ENCODE measurements around the gene N4BP2. TPM values are rescaled to one million over a fixed set of nuclear protein-coding genes. Genes with fewer than 3 reads are reported as not detected.
A peak's percentile ranks its signal among the peaks of the same experiment; 100 is the strongest.

The N4BP2 gene
- total and polyA plus RNA-seq, 2 of the 8 experiments (the other 6 are each of a cell fraction or from before 2014, with no cell fraction given), result 4.4 to 44.7 TPM

DNA sequence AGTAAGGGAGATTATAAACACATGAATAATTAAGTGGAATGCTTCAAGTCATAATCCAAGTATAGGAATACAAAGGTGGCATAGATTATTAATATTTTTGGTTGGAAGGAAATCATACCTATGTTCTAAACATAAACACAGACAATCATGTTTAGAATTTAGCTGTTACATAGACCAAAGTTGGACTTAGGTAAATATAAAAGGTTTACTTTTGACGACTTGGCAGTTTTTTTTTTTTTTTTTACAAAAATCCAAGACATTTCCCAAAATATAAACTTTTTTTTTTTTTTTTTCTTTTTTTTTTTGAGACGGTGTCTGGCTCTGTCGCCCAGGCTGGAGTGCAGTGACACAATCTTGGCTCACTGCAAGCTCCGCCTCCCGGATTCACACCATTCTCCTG, 3.5 kb upstream of the N4BP2 start:
- no peak for FAIRE-seq
- CTCF ChIA-PET (ENCODE audit: partially characterized antibody), result interaction anchor here (1.0 kb wide), 1 partner anchor 11 kb away, joined by 3 read pairs; no protein-coding TSS in a partner anchor

More for the DNA sequence above, 3.5 kb upstream of the N4BP2 start:
- Histone ChIP-seq H2AFZ (ENCODE audit: low read length) (no peak overlapping the region), H4K5ac (ENCODE audit: insufficient read length, low read depth, low read length) (no peak overlapping the region), H2BK15ac (ENCODE audit: low read length) (no peak overlapping the region), H3K14ac (ENCODE audit: insufficient read length) (no peak overlapping the region), H3K4me3 (ENCODE audit: extremely low read depth in 1 of 4, insufficient read depth in 2 of 4, low read depth in 3 of 4, low read length in 4 of 4) (no peak overlapping the region), H4K20me1 (replicated peaks in 1 of 2; ENCODE audit: control insufficient read depth in 1 of 2, insufficient read depth in 2 of 2, low read length in 2 of 2) (no peaks in the 10 kb centered on the region), H2BK12ac (ENCODE audit: low read depth, low read length) (no peak overlapping the region), H4K8ac (ENCODE audit: extremely low read depth, insufficient read depth, low read length) (no peak overlapping the region), H3K4ac (replicated peaks; ENCODE audit: insufficient read length, low read depth, low read length) (no peak overlapping the region), H3K27ac (ENCODE audit: low read depth, low read length) (no peak overlapping the region), H2BK5ac (ENCODE audit: low read depth, low read length) (no peak overlapping the region), H3K79me1 (ENCODE audit: low read depth, low read length) (0 out of 2 replicates have a peak, but pooled peaks cover under 1% of the 10 kb centered on the region), H3K79me2 (ENCODE audit: control insufficient read depth in 1 of 2, insufficient read depth in 2 of 2, low read length in 2 of 2) (peaks cover 0 to 7% of the 10 kb centered on the region in 2 experiments; a peak in 2 of 4 replicates), H2BK120ac (replicated peaks; ENCODE audit: low read depth, low read length) (no peak overlapping the region), H3K9me3 (ENCODE audit: insufficient read depth in 2 of 2, low read depth in 1 of 2, low read length in 1 of 2) (no peaks in the 10 kb centered on the region), H3K4me1 (replicated peaks in 1 of 4; ENCODE audit: control insufficient read depth in 3 of 4, insufficient read depth in 4 of 4, low read length in 3 of 4) (no peaks in the 10 kb centered on the region; a peak in 2 of 7 replicates), H4K91ac (replicated peaks; ENCODE audit: insufficient read length, low read length) (no peak overlapping the region), H3K18ac (ENCODE audit: extremely low read depth, low read length) (no peak overlapping the region), H3K9ac (replicated peaks in 1 of 4; ENCODE audit: extremely low read depth in 1 of 4, low read depth in 3 of 4, low read length in 3 of 4) (no peak overlapping the region), H3K4me2 (ENCODE audit: insufficient read depth in 1 of 2, low read depth in 2 of 2, low read length in 2 of 2) (no peak overlapping the region), H3K27me3 (replicated peaks in 1 of 4; ENCODE audit: control insufficient read depth in 3 of 4, extremely low read depth in 1 of 4, insufficient read depth in 3 of 4, low read length in 3 of 4) (no peaks in the 10 kb centered on the region), H3K36me3 (ENCODE audit: control insufficient read depth in 2 of 4, insufficient read depth in 4 of 4, low read length in 3 of 4) (no peaks in the 10 kb centered on the region), H2BK20ac (ENCODE audit: low read length) (no peak overlapping the region), H3K56ac (replicated peaks; ENCODE audit: insufficient read length, low read depth, low read length) (no peak overlapping the region), H3K23ac (ENCODE audit: insufficient read length) (no peak overlapping the region), H3K23me2 (ENCODE audit: low read depth, low read length) (peaks cover 6% of the 10 kb centered on the region), H2AK5ac (ENCODE audit: low read depth, low read length) (no peak overlapping the region)
- DNase-seq (ENCODE audit: low read depth in 1 of 2, low spot score in 2 of 2), result no peak
- POLR2A ChIA-PET (ENCODE audit: partially characterized antibody), result no interaction called here
- WGBS, 2 experiments (ENCODE audit: extremely low coverage in 1 of 2, insufficient coverage in 1 of 2, insufficient read length in 1 of 2, insufficient replicate concordance in 2 of 2, low coverage in 1 of 2, low lambda C conversion rate in 2 of 2, missing lambda C conversion rate in 1 of 2), result 100% methylated on average over 1 of the region's 5 CpGs; no CpG with 5 or more reads in 1 of the 2 experiments
- TF ChIP-seq POU5F1 (IDR thresholded peaks at IDR 0.05; ENCODE audit: low read depth, low read length) (no peak), MAFK (IDR thresholded peaks at IDR 0.05; ENCODE audit: low read depth, low read length) (peak; percentile 47; the same call in 1 of the 2 replicates)
